Left hindlimb (tissue), 1 donor: ENCODE measurements around the gene STK35.
A peak's percentile ranks its signal among the peaks of the same experiment; 100 is the strongest.

Source experiments
- DNase-seq: peaks from one replicate; pipeline ENCODE4 v3.0.0-alpha.2; 2018

STK35 gene

GRCh38 chr20:2101057-2101864 is at the start of gene STK35:
STK35 (plus strand) TSS chr20:2101827; CDS start chr20:2101882, 55 bp downstream.
- no peak for DNase-seq

- DNase-seq: no peak
These were observed 49.7 kb upstream of the STK35 start for GRCh38 chr20:2051946-2052345.

- DNase-seq: no peak
These were observed 48.9 kb upstream of the STK35 start for GRCh38 chr20:2052741-2053140.

- no peak for DNase-seq
These were observed 48.0 kb upstream of the STK35 start for GRCh38 chr20:2053615-2054014.

- DNase-seq: no peak
These were observed 46.7 kb upstream of the STK35 start for GRCh38 chr20:2054911-2055310.

- DNase-seq: no peak
These were observed 42.2 kb upstream of the STK35 start for GRCh38 chr20:2059411-2059810.

GRCh38 chr20:2065099-2065498 is 36.5 kb upstream of the STK35 start:
- DNase-seq: no peak

- DNase-seq: no peak
These were observed 35.0 kb upstream of the STK35 start for GRCh38 chr20:2066461-2067122.

GRCh38 chr20:2080532-2081224 is 20.9 kb upstream of the STK35 start:
- DNase-seq: no peak

- DNase-seq: no peak
These were observed 16.9 kb upstream of the STK35 start for GRCh38 chr20:2084703-2085102.

GRCh38 chr20:2086177-2086979 is 15.2 kb upstream of the STK35 start:
- no peak for DNase-seq

GRCh38 chr20:2086980-2087377 is 14.6 kb upstream of the STK35 start:
- no peak for DNase-seq

- no peak for DNase-seq
These were observed 12.7 kb upstream of the STK35 start for GRCh38 chr20:2088891-2089290.

GRCh38 chr20:2089447-2089846 is 12.2 kb upstream of the STK35 start:
- DNase-seq: no peak

GRCh38 chr20:2093159-2093781 is 8.4 kb upstream of the STK35 start:
- no peak for DNase-seq

GRCh38 chr20:2093883-2094282 is 7.7 kb upstream of the STK35 start:
- DNase-seq: no peak

GRCh38 chr20:2101865-2102584 is 398 bp downstream of the STK35 start:
- DNase-seq: peak; percentile 94

- DNase-seq: peak; percentile 93
These were observed 1.2 kb downstream of the STK35 start for GRCh38 chr20:2102585-2103460.

- DNase-seq: no peak
These were observed 2.0 kb downstream of the STK35 start for GRCh38 chr20:2103461-2104153.

- no peak for DNase-seq
These were observed 2.6 kb downstream of the STK35 start for GRCh38 chr20:2104236-2104635.
